SK-N-SH treated with all-trans-retinoic acid at 6 μM for 48 hours (cell line): ENCODE results near the gene PLA2G3.

ENCODE experiments used
- ATAC-seq: fragments of 200-7000 bp; cut with Tn5 transposase; 3 replicates; pipeline ENCODE4 v1.9.1; 2020; ENCODE audit warnings: mild to moderate bottlenecking, moderate library complexity
- ARNTL ChIP-seq: fragments of 450-650 bp; formaldehyde crosslinking; IDR thresholded peaks from 2 replicates; pipeline ENCODE4 v1.5.0; 2020; ENCODE audit warnings: low read depth, mild to moderate bottlenecking, moderate library complexity, borderline replicate concordance
- BACH2 ChIP-seq: fragments of 250-450 bp; sonication (Bioruptor Pico); IDR thresholded peaks from 2 replicates; pipeline ENCODE4 v1.9.0; 2021; ENCODE audit warnings: mild to moderate bottlenecking, borderline replicate concordance
- CSDC2 ChIP-seq: fragments of 250-450 bp; sonication (Bioruptor Pico); IDR thresholded peaks from 2 replicates; pipeline ENCODE4 v1.5.0; 2020; ENCODE audit warnings: mild to moderate bottlenecking, moderate library complexity
- CSRNP3 ChIP-seq: fragments of 250-450 bp; sonication (Bioruptor Pico); IDR thresholded peaks from 2 replicates; pipeline ENCODE4 v1.5.1; 2021; ENCODE audit warnings: mild to moderate bottlenecking, moderate library complexity
- ESRRG ChIP-seq: fragments of 250-450 bp; sonication (Bioruptor Pico); IDR thresholded peaks from 2 replicates; pipeline ENCODE4 v1.6.1; 2021; ENCODE audit warnings: mild to moderate bottlenecking
- GLIS3 ChIP-seq: fragments of 250-450 bp; sonication (Bioruptor Pico); IDR thresholded peaks from 2 replicates; pipeline ENCODE4 v1.5.0; 2020; ENCODE audit warnings: mild to moderate bottlenecking, moderate library complexity
- ISL1 ChIP-seq: fragments of 250-450 bp; sonication (Bioruptor Pico); IDR thresholded peaks from 2 replicates; pipeline ENCODE4 v2.1.2; 2022; ENCODE audit warnings: mild to moderate bottlenecking, moderate library complexity
- OSR1 ChIP-seq: fragments of 250-450 bp; sonication (Bioruptor Pico); IDR thresholded peaks from 2 replicates; pipeline ENCODE4 v1.8.0; 2022; ENCODE audit warnings: moderate library complexity, mild to moderate bottlenecking, inconsistent platforms
- POU6F1 ChIP-seq: fragments of 250-450 bp; sonication (Bioruptor Pico); IDR thresholded peaks from 2 replicates; pipeline ENCODE4 v1.8.0; 2021; ENCODE audit warnings: low read depth, mild to moderate bottlenecking, moderate library complexity, borderline replicate concordance
- RARB ChIP-seq: fragments of 250-450 bp; sonication (Bioruptor Pico); IDR thresholded peaks from 2 replicates; pipeline ENCODE4 v1.8.0; 2021; ENCODE audit warnings: mild to moderate bottlenecking, moderate library complexity
- SNAI2 ChIP-seq: fragments of 250-450 bp; sonication (Bioruptor Pico); IDR thresholded peaks from 2 replicates; pipeline ENCODE4 v1.5.0; 2020; ENCODE audit warnings: mild to moderate bottlenecking, moderate library complexity
- TCF4 ChIP-seq: fragments of 250-450 bp; sonication (Bioruptor Pico); IDR thresholded peaks from 2 replicates; pipeline ENCODE4 v1.8.0; 2021; ENCODE audit warnings: mild to moderate bottlenecking, moderate library complexity, borderline replicate concordance
- TOX ChIP-seq: fragments of 250-450 bp; sonication (Bioruptor Pico); IDR thresholded peaks from 2 replicates; pipeline ENCODE4 v1.8.0; 2021; ENCODE audit warnings: mild to moderate bottlenecking, moderate library complexity, borderline replicate concordance
- ZC3H10 ChIP-seq: fragments of 250-450 bp; sonication (Bioruptor Pico); IDR thresholded peaks from 2 replicates; pipeline ENCODE4 v1.5.1; 2021; ENCODE audit warnings: mild to moderate bottlenecking, moderate library complexity
- ZFP3 ChIP-seq: fragments of 250-450 bp; sonication (Bioruptor Pico); IDR thresholded peaks from 2 replicates; pipeline ENCODE4 v1.5.0; 2020; ENCODE audit warnings: mild to moderate bottlenecking, moderate library complexity
- ZFP30 ChIP-seq: fragments of 450-650 bp; formaldehyde crosslinking; IDR thresholded peaks from 2 replicates; pipeline ENCODE4 v1.5.0; 2022; ENCODE audit warnings: mild to moderate bottlenecking, moderate library complexity
- ZNF565 ChIP-seq: fragments of 450-650 bp; formaldehyde crosslinking; conservative IDR thresholded peaks from 2 replicates; pipeline ENCODE4 v1.5.0; 2020; ENCODE audit warnings: low read depth, mild to moderate bottlenecking, moderate library complexity
- ZNF70 ChIP-seq: fragments of 450-650 bp; formaldehyde crosslinking; IDR thresholded peaks from 2 replicates; pipeline ENCODE4 v1.5.0; 2020; ENCODE audit warnings: mild to moderate bottlenecking, moderate library complexity
- ZNF8 ChIP-seq: fragments of 450-650 bp; formaldehyde crosslinking; IDR thresholded peaks from 2 replicates; pipeline ENCODE4 v1.5.0; 2020; ENCODE audit warnings: mild to moderate bottlenecking, moderate library complexity
- TF ChIP-seq, protein P1 (sequence below): fragments of 250-450 bp; sonication (Bioruptor Pico); IDR thresholded peaks from 2 replicates; pipeline ENCODE4 v1.8.0; 2020; ENCODE audit warnings: mild to moderate bottlenecking, moderate library complexity, borderline replicate concordance
- TF ChIP-seq, protein P2 (sequence below): fragments of 250-450 bp; sonication (Bioruptor Pico); IDR thresholded peaks from 2 replicates; pipeline ENCODE4 v1.5.0; 2020; ENCODE audit warnings: mild to moderate bottlenecking, moderate library complexity

PLA2G3 gene

GRCh38 chr22:31148953-31149627 is 8.8 kb upstream of the PLA2G3 start:
- peak; percentile 99 for ATAC-seq
- TF ChIP-seq ZFP30 = no peak
- TF ChIP-seq ISL1 (CRISPR knock-in tag) = no peak
- TF ChIP-seq ZNF70 (CRISPR knock-in tag) = no peak

- TF ChIP-seq ZC3H10 (CRISPR knock-in tag) (no peak), SNAI2 (CRISPR knock-in tag) (no peak), ISL1 (CRISPR knock-in tag) (no peak), ZNF565 (CRISPR knock-in tag) (no peak), TOX (CRISPR knock-in tag) (no peak), ESRRG (CRISPR knock-in tag) (no peak), GLIS3 (CRISPR knock-in tag) (no peak), TCF4 (CRISPR knock-in tag) (no peak), ZNF8 (CRISPR knock-in tag) (no peak), ZFP3 (CRISPR knock-in tag) (no peak), CSRNP3 (CRISPR knock-in tag) (no peak), OSR1 (CRISPR knock-in tag) (no peak), RARB (no peak), ARNTL (no peak), POU6F1 (no peak), ZNF70 (CRISPR knock-in tag) (no peak), CSDC2 (no peak), ZFP30 (no peak)
- TF ChIP-seq, protein P1, sequence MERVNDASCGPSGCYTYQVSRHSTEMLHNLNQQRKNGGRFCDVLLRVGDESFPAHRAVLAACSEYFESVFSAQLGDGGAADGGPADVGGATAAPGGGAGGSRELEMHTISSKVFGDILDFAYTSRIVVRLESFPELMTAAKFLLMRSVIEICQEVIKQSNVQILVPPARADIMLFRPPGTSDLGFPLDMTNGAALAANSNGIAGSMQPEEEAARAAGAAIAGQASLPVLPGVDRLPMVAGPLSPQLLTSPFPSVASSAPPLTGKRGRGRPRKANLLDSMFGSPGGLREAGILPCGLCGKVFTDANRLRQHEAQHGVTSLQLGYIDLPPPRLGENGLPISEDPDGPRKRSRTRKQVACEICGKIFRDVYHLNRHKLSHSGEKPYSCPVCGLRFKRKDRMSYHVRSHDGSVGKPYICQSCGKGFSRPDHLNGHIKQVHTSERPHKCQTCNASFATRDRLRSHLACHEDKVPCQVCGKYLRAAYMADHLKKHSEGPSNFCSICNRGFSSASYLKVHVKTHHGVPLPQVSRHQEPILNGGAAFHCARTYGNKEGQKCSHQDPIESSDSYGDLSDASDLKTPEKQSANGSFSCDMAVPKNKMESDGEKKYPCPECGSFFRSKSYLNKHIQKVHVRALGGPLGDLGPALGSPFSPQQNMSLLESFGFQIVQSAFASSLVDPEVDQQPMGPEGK (CRISPR knock-in tag) = no peak
- TF ChIP-seq, protein P2, sequence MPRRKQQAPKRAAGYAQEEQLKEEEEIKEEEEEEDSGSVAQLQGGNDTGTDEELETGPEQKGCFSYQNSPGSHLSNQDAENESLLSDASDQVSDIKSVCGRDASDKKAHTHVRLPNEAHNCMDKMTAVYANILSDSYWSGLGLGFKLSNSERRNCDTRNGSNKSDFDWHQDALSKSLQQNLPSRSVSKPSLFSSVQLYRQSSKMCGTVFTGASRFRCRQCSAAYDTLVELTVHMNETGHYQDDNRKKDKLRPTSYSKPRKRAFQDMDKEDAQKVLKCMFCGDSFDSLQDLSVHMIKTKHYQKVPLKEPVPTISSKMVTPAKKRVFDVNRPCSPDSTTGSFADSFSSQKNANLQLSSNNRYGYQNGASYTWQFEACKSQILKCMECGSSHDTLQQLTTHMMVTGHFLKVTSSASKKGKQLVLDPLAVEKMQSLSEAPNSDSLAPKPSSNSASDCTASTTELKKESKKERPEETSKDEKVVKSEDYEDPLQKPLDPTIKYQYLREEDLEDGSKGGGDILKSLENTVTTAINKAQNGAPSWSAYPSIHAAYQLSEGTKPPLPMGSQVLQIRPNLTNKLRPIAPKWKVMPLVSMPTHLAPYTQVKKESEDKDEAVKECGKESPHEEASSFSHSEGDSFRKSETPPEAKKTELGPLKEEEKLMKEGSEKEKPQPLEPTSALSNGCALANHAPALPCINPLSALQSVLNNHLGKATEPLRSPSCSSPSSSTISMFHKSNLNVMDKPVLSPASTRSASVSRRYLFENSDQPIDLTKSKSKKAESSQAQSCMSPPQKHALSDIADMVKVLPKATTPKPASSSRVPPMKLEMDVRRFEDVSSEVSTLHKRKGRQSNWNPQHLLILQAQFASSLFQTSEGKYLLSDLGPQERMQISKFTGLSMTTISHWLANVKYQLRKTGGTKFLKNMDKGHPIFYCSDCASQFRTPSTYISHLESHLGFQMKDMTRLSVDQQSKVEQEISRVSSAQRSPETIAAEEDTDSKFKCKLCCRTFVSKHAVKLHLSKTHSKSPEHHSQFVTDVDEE (CRISPR knock-in tag) = no peak
- ATAC-seq = peak; percentile 30
These were observed 8.2 kb upstream of the PLA2G3 start for GRCh38 chr22:31148488-31148887.

DNA sequence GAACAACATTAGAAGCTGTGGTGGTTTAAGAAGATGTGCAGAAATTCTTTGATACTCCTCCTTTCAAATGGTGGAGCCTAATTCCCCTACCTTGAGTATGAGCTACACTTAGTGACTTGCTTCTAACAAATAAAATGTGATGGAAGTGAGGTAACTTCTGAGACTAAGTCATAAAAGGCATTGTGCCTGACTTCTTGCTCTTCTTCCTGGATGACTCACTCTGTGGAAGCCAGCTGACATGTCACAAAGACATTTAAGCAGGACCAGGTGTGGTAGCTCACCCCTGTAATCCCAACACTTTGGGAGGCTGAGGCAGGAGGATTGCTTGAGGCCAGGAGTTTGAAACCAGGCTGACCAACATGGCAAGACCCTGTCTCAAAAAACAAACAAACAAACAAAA is 3.9 kb upstream of the PLA2G3 start:
- ATAC-seq = no peak
- TF ChIP-seq ZFP30 (no peak), ZFP3 (CRISPR knock-in tag) (no peak), ARNTL (no peak), ZC3H10 (CRISPR knock-in tag) (no peak)
- TF ChIP-seq, all 23 proteins: peak for 0

GRCh38 chr22:31143537-31143936 is 3.2 kb upstream of the PLA2G3 start:
- ATAC-seq = peak; percentile 34; the same call in 2 of the 3 replicates
- no peak for TF ChIP-seq ESRRG (CRISPR knock-in tag)
- TF ChIP-seq ZNF565 (CRISPR knock-in tag) = no peak
- no peak for TF ChIP-seq ZNF70 (CRISPR knock-in tag)
- TF ChIP-seq TCF4 (CRISPR knock-in tag) = no peak
- TF ChIP-seq ISL1 (CRISPR knock-in tag) = no peak
- no peak for TF ChIP-seq ZFP3 (CRISPR knock-in tag)
- no peak for TF ChIP-seq OSR1 (CRISPR knock-in tag)
- TF ChIP-seq ZNF8 (CRISPR knock-in tag) = no peak
- no peak for TF ChIP-seq BACH2
